GM12891 (cell line): Measurements from ENCODE around the gene OR10G6. TPM values are rescaled to one million over a fixed set of nuclear protein-coding genes. Genes with fewer than 3 reads are reported as not detected.
A peak's percentile ranks its signal among the peaks of the same experiment; 100 is the strongest.
"Not testable (repeated sequence)": the region's sequence is repeated elsewhere in the genome, so short reads cannot be mapped to it uniquely, and the experiment has no call there.

ENCODE experiments used
- DNase-seq: peaks from one replicate; pipeline ENCODE4 v3.0.0; 2011; ENCODE audit warnings: low spot score; ENCODE audit not compliant: insufficient read length
- FAIRE-seq: peaks from 2 replicates; lab custom pipeline; 2011; peaks lifted over from hg19 to GRCh38; lab: Jason Lieb, UNC
- PAX5 ChIP-seq: IDR thresholded peaks from 2 replicates; pipeline ENCODE4 v1.6.1; 2011; ENCODE audit warnings: low read length, moderate library complexity, mild to moderate bottlenecking; ENCODE audit not compliant: insufficient read depth, severe bottlenecking
- POLR2A ChIP-seq: IDR thresholded peaks from 2 replicates; pipeline ENCODE4 v1.6.1; 2011; ENCODE audit warnings: low read depth, low read length, control low read depth
- POLR2AphosphoS5 ChIP-seq: IDR thresholded peaks from 2 replicates; pipeline ENCODE4 v1.6.1; 2011; ENCODE audit warnings: low read depth, low read length, control low read depth
- POU2F2 ChIP-seq: IDR thresholded peaks from 2 replicates; pipeline ENCODE4 v1.6.1; 2011; ENCODE audit warnings: low read depth, mild to moderate bottlenecking, control low read depth, low read length, moderate library complexity
- SPI1 ChIP-seq: IDR thresholded peaks from 2 replicates; pipeline ENCODE4 v1.6.1; 2011; ENCODE audit warnings: low read depth, low read length, control low read depth
- TAF1 ChIP-seq: IDR thresholded peaks from 2 replicates; pipeline ENCODE4 v1.6.1; 2011; ENCODE audit warnings: low read depth, low read length, control low read depth
- polyA plus RNA-seq: library from polyadenylated mRNA; unstranded; fragments of >200 nt; gene quantifications from one replicate; pipeline ENCODE4 v1.2.1, GENCODE V29; 2012; ENCODE audit warnings: low read depth, missing spikeins, inconsistent platforms; ENCODE audit not compliant: missing spikeins

The OR10G6 gene, protein sequence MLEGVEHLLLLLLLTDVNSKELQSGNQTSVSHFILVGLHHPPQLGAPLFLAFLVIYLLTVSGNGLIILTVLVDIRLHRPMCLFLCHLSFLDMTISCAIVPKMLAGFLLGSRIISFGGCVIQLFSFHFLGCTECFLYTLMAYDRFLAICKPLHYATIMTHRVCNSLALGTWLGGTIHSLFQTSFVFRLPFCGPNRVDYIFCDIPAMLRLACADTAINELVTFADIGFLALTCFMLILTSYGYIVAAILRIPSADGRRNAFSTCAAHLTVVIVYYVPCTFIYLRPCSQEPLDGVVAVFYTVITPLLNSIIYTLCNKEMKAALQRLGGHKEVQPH
- not detected for polyA plus RNA-seq

DNA sequence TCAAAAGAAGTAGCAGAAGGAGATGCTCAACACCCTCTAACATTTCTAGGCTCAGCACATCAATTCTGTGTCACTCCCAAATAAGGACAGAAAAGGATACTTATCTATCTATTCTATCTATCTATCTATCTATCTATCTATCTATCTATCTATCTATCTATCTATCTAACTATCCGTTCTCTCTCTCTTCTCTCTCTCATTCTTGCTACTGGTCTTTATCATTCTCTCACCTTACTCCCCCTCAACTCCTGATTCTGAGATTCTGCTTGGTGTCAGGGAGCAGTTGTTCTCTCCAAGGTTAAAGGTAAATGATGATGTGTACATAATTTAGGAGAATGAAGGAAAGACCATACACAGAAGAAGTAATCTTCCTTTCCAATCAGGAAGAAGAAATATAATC lies at the start of gene OR10G6:
TSS of gene OR10G6 (minus strand) at position 43 of the 400 bp plus-strand sequence. CDS start at position 43, 0 bp downstream.
- no peak for DNase-seq
- FAIRE-seq: no peak
- TF ChIP-seq POLR2A: no peak
- TF ChIP-seq POU2F2: no peak
- no peak for TF ChIP-seq SPI1
- no peak for TF ChIP-seq POLR2AphosphoS5
- no peak for TF ChIP-seq PAX5
- TF ChIP-seq TAF1: no peak

DNA sequence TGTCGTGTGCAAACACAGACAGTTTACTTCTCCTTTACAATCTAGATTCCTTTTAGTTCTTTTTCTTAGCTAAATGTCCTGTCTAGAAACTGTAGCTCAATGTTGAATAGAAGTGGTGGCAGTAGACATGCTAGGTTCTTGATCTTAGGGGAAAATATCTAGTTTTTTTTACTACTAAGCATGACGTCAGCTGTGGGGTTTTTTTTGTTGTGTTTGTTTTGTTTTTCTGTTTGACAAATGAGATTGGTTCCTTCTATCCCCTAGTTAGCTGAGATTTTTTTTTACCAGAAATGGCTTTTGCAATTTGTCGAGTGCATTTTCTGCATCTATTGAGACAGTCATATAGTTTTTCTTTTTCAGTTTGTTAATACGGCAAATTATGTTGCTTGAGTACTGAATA lies 48.5 kb upstream of the OR10G6 start:
- FAIRE-seq: no peak
- DNase-seq: no peak
- no peak for TF ChIP-seq TAF1
- TF ChIP-seq PAX5: no peak
- no peak for TF ChIP-seq POU2F2
- no peak for TF ChIP-seq POLR2AphosphoS5
- no peak for TF ChIP-seq SPI1
- no peak for TF ChIP-seq POLR2A

- TF ChIP-seq POU2F2 (no peak), POLR2A (no peak), SPI1 (no peak), PAX5 (no peak), POLR2AphosphoS5 (no peak), TAF1 (no peak)
- FAIRE-seq: no peak
- no peak for DNase-seq
Measured at GRCh38 chr11:124041254-124041653, 46.3 kb upstream of the OR10G6 start, which contains the start of gene OR10G7. TSS of gene OR10G7 (minus strand) at chr11:124041325. CDS start at chr11:124039001, 2,324 bp downstream.

- FAIRE-seq (no peak), DNase-seq (no peak)
- TF ChIP-seq PAX5 (no peak), POU2F2 (no peak), TAF1 (no peak), POLR2AphosphoS5 (no peak)
Measured at GRCh38 chr11:124039557-124039956, 44.6 kb upstream of the OR10G6 start.

DNA sequence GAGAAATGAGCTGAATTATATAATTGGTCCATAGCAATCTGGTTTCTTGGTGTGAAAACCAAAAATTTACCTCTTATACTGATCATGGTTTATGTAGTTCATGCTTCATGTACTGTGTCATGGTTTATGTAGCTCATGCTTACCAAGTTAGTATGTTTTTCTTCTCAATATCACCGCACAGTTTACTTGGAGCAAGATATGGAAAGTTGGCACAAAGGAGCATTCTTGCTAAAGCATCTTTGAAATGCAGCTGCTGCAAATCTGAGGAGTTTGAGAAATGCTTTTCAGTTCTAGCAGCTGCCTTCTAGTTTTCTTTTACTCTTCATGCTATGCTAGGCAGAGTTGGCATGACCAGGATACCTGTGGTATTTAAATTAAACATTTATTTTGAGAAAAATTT lies 41.7 kb upstream of the OR10G6 start:
- FAIRE-seq (no peak), DNase-seq (no peak)
- no peak for TF ChIP-seq POLR2AphosphoS5
- no peak for TF ChIP-seq POU2F2
- TF ChIP-seq TAF1: no peak
- TF ChIP-seq POLR2A: no peak
- no peak for TF ChIP-seq SPI1
- no peak for TF ChIP-seq PAX5

GRCh38 chr11:124026498-124026897 lies 31.5 kb upstream of the OR10G6 start, which contains the start of gene OR10G8:
TSS of gene OR10G8 (plus strand) at chr11:124026798. CDS start at chr11:124029623, 2,825 bp downstream.
- no peak for TF ChIP-seq POU2F2
- TF ChIP-seq POLR2AphosphoS5: no peak
- TF ChIP-seq PAX5: no peak
- no peak for TF ChIP-seq SPI1
- TF ChIP-seq TAF1: no peak
- TF ChIP-seq POLR2A: no peak
- no peak for DNase-seq
- no peak for FAIRE-seq

DNA sequence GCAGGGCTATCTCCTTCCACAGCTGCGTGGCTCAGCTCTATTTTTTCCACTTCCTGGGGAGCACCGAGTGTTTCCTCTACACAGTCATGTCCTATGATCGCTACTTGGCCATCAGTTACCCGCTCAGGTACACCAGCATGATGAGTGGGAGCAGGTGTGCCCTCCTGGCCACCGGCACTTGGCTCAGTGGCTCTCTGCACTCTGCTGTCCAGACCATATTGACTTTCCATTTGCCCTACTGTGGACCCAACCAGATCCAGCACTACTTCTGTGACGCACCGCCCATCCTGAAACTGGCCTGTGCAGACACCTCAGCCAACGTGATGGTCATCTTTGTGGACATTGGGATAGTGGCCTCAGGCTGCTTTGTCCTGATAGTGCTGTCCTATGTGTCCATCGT lies 20.9 kb upstream of the OR10G6 start:
- peak; percentile 69 for FAIRE-seq
- not testable (repeated sequence) for DNase-seq

- DNase-seq: no peak
- TF ChIP-seq POLR2A (no peak), POLR2AphosphoS5 (no peak), POU2F2 (no peak), PAX5 (no peak), TAF1 (no peak), SPI1 (no peak)
- FAIRE-seq: no peak
Measured at GRCh38 chr11:124012697-124013096, 17.7 kb upstream of the OR10G6 start, which contains the start of gene OR10G4. TSS of gene OR10G4 (plus strand) at chr11:124012997. CDS start at chr11:124015575, 2,578 bp downstream.

DNA sequence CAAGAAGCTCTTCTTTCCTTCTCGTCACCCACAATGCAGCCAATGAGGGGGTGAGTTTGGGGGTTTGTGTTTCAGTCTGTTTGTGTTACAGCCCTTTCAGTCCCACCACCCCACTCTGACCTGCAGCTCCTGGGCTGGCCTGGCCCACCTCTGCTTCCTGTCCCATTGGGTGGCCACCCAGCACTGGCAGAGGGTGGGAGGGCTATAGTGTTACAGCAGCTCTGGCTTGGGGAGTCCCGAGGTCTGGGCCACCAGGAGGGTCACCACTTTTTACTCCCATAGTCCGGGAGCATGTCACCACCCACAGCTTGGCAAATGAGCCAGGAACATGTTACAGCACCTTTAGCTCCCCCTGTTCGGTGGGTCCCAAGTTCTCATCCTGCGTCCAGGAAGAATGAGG lies 15.7 kb downstream of the OR10G6 start:
- TF ChIP-seq TAF1: no peak
- no peak for TF ChIP-seq POU2F2
- TF ChIP-seq POLR2A: no peak
- no peak for TF ChIP-seq POLR2AphosphoS5
- no peak for TF ChIP-seq PAX5
- no peak for TF ChIP-seq SPI1
- no peak for DNase-seq
- FAIRE-seq: no peak
